Activated B cell treated with CpG ODN at 0.5 μM for 24 hours (primary cell): ENCODE data around the gene CTU2. TPM values are rescaled to one million over a fixed set of nuclear protein-coding genes. Genes with fewer than 3 reads are reported as not detected.

Source experiments
- ATAC-seq: fragments of 200-7000 bp; cut with Tn5 transposase; one replicate; pipeline ENCODE4 v1.10.0; 2021; ENCODE audit warnings: low read depth, mild to moderate bottlenecking, moderate library complexity
- CTCF ChIA-PET: fragments of 350-600 bp; sonication (Branson Sonifier 250); formaldehyde crosslinking; loops from one replicate; lab custom pipeline; 2021; ENCODE audit warnings: antibody characterized with exemption; lab: Charles Lee
- POLR2A ChIA-PET: fragments of 350-600 bp; sonication (Branson Sonifier 250); formaldehyde crosslinking; loops from one replicate; lab custom pipeline; 2021; ENCODE audit warnings: antibody characterized with exemption; lab: Charles Lee
- DNase-seq: peaks from one replicate; pipeline ENCODE4 v3.0.0; 2022
- H3K27ac Mint-ChIP-seq: one replicate; pipeline ENCODE4 v1.8.0; 2020; ENCODE audit warnings: mixed read lengths
- H3K27me3 Mint-ChIP-seq: one replicate; pipeline ENCODE4 v1.8.0; 2021; ENCODE audit warnings: mixed read lengths
- H3K36me3 Mint-ChIP-seq: one replicate; pipeline ENCODE4 v1.8.0; 2021; ENCODE audit warnings: low read depth, mixed read lengths
- H3K4me1 Mint-ChIP-seq: one replicate; pipeline ENCODE4 v1.8.0; 2021; ENCODE audit warnings: mixed read lengths
- H3K4me3 Mint-ChIP-seq: one replicate; pipeline ENCODE4 v1.8.0; 2020; ENCODE audit warnings: mild to moderate bottlenecking, mixed read lengths
- H3K9me3 Mint-ChIP-seq: one replicate; pipeline ENCODE4 v1.8.0; 2020; ENCODE audit warnings: mixed read lengths
- intact Hi-C: fragments of 100-400 bp; cut with micrococcal nuclease; formaldehyde crosslinking; loops from one replicate; pipeline ENCODE4 v1.15.1; 2024
- total RNA-seq: library from RNA; stranded (reverse); gene quantifications from 2 replicates; pipeline ENCODE4 v1.2.3, GENCODE V29; 2022
- TF ChIP-seq, protein P1 (sequence below): fragments of 200-600 bp; IDR thresholded peaks from one replicate; pipeline ENCODE4 v1.8.0; 2022; ENCODE audit warnings: antibody characterized with exemption, mild to moderate bottlenecking

The CTU2 gene
- total RNA-seq, 1 donor from 2014 or later = 36.7 TPM

- POLR2A ChIA-PET = interaction anchor here (0.6 to 2.5 kb wide), 5 partner anchors 13 to 1114 kb away, joined by 4 to 13 read pairs (median 8); no protein-coding TSS in a partner anchor
- Mint-ChIP-seq H3K9me3 (no peaks in the 10 kb centered on the region), H3K4me3 (peak overlapping the region; percentile 15), H3K36me3 (no peaks in the 10 kb centered on the region), H3K27me3 (no peaks in the 10 kb centered on the region), H3K4me1 (peaks cover 46% of the 10 kb centered on the region), H3K27ac (no peak overlapping the region)
- DNase-seq (no peak), ATAC-seq (no peak)
- intact Hi-C loops = loop anchor here (5.0 to 10.0 kb wide), 2 partner anchors 115 to 233 kb away; partner anchors contain the start of genes ZC3H18 and ZFPM1
- CTCF ChIA-PET = interaction anchor here (1.2 to 3.9 kb wide), 2 partner anchors 10 to 14 kb away, joined by 3 to 17 read pairs; no protein-coding TSS in a partner anchor
- TF ChIP-seq, protein P1, sequence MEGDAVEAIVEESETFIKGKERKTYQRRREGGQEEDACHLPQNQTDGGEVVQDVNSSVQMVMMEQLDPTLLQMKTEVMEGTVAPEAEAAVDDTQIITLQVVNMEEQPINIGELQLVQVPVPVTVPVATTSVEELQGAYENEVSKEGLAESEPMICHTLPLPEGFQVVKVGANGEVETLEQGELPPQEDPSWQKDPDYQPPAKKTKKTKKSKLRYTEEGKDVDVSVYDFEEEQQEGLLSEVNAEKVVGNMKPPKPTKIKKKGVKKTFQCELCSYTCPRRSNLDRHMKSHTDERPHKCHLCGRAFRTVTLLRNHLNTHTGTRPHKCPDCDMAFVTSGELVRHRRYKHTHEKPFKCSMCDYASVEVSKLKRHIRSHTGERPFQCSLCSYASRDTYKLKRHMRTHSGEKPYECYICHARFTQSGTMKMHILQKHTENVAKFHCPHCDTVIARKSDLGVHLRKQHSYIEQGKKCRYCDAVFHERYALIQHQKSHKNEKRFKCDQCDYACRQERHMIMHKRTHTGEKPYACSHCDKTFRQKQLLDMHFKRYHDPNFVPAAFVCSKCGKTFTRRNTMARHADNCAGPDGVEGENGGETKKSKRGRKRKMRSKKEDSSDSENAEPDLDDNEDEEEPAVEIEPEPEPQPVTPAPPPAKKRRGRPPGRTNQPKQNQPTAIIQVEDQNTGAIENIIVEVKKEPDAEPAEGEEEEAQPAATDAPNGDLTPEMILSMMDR = no peak
Observed at GRCh38 chr16:88687676-88688012, 18.7 kb upstream of the CTU2 start.

DNA sequence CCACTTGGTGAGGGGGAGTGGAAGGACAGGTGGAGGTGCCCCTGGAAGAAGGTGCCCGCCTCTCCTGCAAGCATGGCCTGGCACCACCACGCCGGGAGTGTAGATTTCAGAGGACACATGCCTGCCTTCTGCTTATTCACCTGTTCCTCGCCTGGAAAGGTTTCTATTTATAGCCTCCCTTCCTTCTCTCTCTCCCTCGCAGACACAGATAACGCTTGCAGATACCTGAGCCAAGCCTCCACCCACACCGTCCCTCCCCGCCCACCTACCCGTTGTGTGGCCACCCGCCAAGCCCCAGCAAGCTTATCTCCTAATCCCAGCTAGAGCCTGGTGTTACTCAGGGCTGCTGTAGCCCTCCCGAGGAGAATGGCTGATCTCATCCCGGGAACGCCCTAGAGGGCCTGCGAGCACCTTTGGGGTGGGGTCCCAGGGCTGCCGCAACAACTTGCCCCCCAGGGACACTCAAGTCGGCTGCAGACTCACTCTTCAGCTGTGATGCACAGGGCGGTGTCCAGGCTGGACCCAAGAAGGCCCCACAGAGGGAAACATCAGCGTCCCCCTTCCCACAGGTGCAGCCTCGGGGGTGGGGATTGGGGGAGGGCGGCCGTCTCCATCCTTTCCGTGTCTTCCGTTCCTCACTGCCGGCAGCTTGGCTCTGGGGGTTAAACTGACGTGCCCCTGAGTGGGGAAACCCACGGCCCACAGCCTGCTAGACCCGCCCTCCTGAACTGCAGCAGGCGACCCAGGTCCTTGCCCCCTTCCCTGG, 18.1 kb upstream of the CTU2 start:
- DNase-seq (no peak), ATAC-seq (no peak)
- H3K4me3 Mint-ChIP-seq = no peak overlapping the region
- no peak overlapping the region for H3K27ac Mint-ChIP-seq
- H3K27me3 Mint-ChIP-seq = no peaks in the 10 kb centered on the region
- ChIA-PET CTCF (interaction anchor here (3.9 kb wide), 1 partner anchor 13 kb away, joined by 17 read pairs; no protein-coding TSS in a partner anchor), POLR2A (interaction anchor here (0.6 to 2.5 kb wide), 5 partner anchors 12 to 1113 kb away, joined by 4 to 13 read pairs (median 8); no protein-coding TSS in a partner anchor)
- H3K36me3 Mint-ChIP-seq = no peaks in the 10 kb centered on the region
- H3K9me3 Mint-ChIP-seq = no peaks in the 10 kb centered on the region
- peaks cover 48% of the 10 kb centered on the region for H3K4me1 Mint-ChIP-seq
- TF ChIP-seq, protein P1 = no peak
- intact Hi-C loops = loop anchor here (5.0 to 10.0 kb wide), 2 partner anchors 116 to 233 kb away; partner anchors contain the start of genes ZC3H18 and ZFPM1

- ChIA-PET CTCF (no interaction called here), POLR2A (interaction anchor here (1.3 to 1.7 kb wide), 2 partner anchors 10 kb away, joined by 3 to 9 read pairs; no protein-coding TSS in a partner anchor)
- Mint-ChIP-seq H3K4me1 (peaks cover 28% of the 10 kb centered on the region), H3K27me3 (no peaks in the 10 kb centered on the region), H3K9me3 (no peaks in the 10 kb centered on the region), H3K27ac (peak overlapping the region; percentile 19), H3K36me3 (peaks cover 2% of the 10 kb centered on the region), H3K4me3 (no peak overlapping the region)
- ATAC-seq = no peak
- no peak for DNase-seq
- intact Hi-C loops = no loop called here
- TF ChIP-seq, protein P1 = no peak
Observed at GRCh38 chr16:88690341-88691128, 15.8 kb upstream of the CTU2 start.

- POLR2A ChIA-PET = interaction anchor here (0.7 to 1.7 kb wide), 3 partner anchors 9 to 121 kb away, joined by 3 to 9 read pairs (median 4); partner anchors contain the start of gene ZC3H18
- H3K36me3 Mint-ChIP-seq = peaks cover 7% of the 10 kb centered on the region
- H3K9me3 Mint-ChIP-seq = no peaks in the 10 kb centered on the region
- intact Hi-C loops = no loop called here
- peak overlapping the region; percentile 19 for H3K27ac Mint-ChIP-seq
- no peak for DNase-seq
- TF ChIP-seq, protein P1 = no peak
- ATAC-seq = no peak
- CTCF ChIA-PET = no interaction called here
- H3K4me3 Mint-ChIP-seq = no peak overlapping the region
- peaks cover 28% of the 10 kb centered on the region for H3K4me1 Mint-ChIP-seq
- H3K27me3 Mint-ChIP-seq = no peaks in the 10 kb centered on the region
Observed at GRCh38 chr16:88691129-88691813, 15.0 kb upstream of the CTU2 start.
